Mononuclear cell (primary cell): ENCODE results near the gene HIVEP3. TPM values are rescaled to one million over a fixed set of nuclear protein-coding genes. Genes with fewer than 3 reads are reported as not detected.

Source experiments
- H3K27me3 ChIP-seq: 2 replicates; pipeline ENCODE4 v1.6.0; 2011; ENCODE audit warnings: low read length, control low read depth; ENCODE audit not compliant: insufficient read depth
- H3K4me1 ChIP-seq: 2 replicates; pipeline ENCODE4 v1.5.1; 2011; ENCODE audit warnings: mild to moderate bottlenecking, low read length, control low read depth; ENCODE audit not compliant: insufficient read depth
- H3K4me3 ChIP-seq: 2 replicates; pipeline ENCODE4 v1.5.1; 2011; ENCODE audit warnings: mild to moderate bottlenecking, low read length, moderate library complexity
- H3K9me3 ChIP-seq: 2 replicates; pipeline ENCODE4 v1.5.1; 2011; ENCODE audit warnings: low read depth, mild to moderate bottlenecking, control low read depth, low read length
- total RNA-seq: library from RNA; depleted of rRNA; stranded (reverse); fragments of >200 nt; gene quantifications from one replicate; pipeline ENCODE4 v1.2.3, GENCODE V29; 2012

Gene HIVEP3
- total RNA-seq, 1 donor: 3.9 TPM

DNA sequence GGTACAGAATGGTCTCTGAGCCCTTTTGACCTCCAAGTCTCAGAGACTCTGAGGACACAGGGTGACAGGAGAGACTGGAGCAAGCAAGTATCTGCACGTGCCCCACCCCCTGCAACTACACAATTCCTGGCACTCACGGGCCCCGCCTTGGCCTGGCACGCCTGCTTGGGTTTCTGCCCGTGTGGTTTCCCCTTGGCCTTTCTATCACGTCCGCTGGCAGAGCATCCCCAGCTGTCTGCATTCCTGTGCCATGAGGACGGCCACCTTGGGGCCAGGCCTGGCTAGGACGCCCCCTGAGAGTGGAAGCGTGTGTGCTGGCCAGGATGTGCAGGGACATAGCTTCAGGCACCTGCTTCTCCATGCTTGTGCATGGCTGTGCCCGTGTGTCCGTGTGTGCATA lies 419.9 kb downstream of the HIVEP3 start:
- peaks cover 9% of the 10 kb centered on the region for H3K27me3 ChIP-seq
- no peaks in the 10 kb centered on the region for H3K9me3 ChIP-seq
- H3K4me3 ChIP-seq: no peak overlapping the region
- H3K4me1 ChIP-seq: peaks cover 12% of the 10 kb centered on the region

GRCh38 chr1:41498391-41498790 lies 420.3 kb downstream of the HIVEP3 start:
- H3K27me3 ChIP-seq: peaks cover 9% of the 10 kb centered on the region
- H3K4me1 ChIP-seq: peaks cover 12% of the 10 kb centered on the region
- H3K9me3 ChIP-seq: no peaks in the 10 kb centered on the region
- H3K4me3 ChIP-seq: no peak overlapping the region

GRCh38 chr1:41497461-41498030 lies 421.2 kb downstream of the HIVEP3 start:
- peaks cover 9% of the 10 kb centered on the region for H3K27me3 ChIP-seq

GRCh38 chr1:41497056-41497440 lies 421.7 kb downstream of the HIVEP3 start:
- Histone ChIP-seq H3K4me3 (no peak overlapping the region), H3K4me1 (peaks cover 12% of the 10 kb centered on the region), H3K9me3 (no peaks in the 10 kb centered on the region), H3K27me3 (peaks cover 9% of the 10 kb centered on the region)

More at GRCh38 chr1:41497461-41498030, 421.2 kb downstream of the HIVEP3 start:
- Histone ChIP-seq H3K4me3 (no peak overlapping the region), H3K9me3 (no peaks in the 10 kb centered on the region), H3K4me1 (peaks cover 12% of the 10 kb centered on the region)

DNA sequence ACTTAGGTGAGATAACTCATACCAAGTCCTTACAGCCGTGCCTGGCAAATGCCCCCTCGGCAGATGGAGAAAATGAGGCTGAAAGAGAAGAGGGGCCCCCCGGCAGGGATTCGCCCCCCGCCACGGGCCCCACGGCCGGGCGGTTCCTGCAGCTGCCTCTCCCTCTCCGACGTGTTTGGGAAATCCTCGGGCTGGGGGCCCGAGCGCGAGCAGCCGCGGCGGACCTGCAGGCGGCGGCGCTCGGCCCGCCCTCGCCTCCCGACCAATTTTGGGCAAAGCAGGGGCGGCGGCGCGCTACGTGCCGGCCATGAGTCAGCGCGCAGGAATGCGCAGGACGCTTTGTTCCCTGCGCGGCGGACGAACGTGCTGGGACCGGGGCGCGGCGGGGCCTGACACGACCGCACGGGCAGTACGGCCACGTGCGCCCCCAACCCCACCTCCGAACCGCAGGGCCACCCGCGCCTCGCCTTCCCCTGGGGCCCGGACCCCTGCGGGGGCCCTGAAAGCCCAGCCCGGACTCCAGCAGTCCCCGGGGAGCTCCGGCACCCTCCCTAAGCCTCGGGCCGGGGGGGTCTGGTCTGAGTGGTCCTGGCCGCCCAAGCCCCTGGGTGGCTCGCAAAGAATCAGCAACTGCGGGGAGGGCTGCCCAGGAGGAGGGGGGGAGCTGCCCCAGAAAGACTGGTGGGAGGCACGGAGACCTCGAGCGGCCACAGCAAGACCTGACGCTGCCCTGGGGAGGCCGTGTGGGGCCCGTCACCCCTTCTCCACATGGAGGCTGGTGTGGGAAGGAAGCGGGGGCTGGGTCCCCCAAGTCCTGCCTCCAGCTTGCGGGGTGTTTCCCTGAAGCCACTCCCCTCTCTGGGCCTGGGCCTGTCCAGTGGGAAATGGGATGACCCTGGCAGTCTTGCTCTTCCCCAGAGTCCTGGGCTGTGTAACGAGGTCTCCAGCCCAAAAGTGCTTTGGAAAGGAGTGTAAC lies 422.4 kb downstream of the HIVEP3 start:
- H3K9me3 ChIP-seq: no peaks in the 10 kb centered on the region
- peaks cover 12% of the 10 kb centered on the region for H3K4me1 ChIP-seq
- no peak overlapping the region for H3K4me3 ChIP-seq
- H3K27me3 ChIP-seq: peaks cover 9% of the 10 kb centered on the region

GRCh38 chr1:41495210-41495948 lies 423.3 kb downstream of the HIVEP3 start:
- no peaks in the 10 kb centered on the region for H3K9me3 ChIP-seq
- peaks cover 9% of the 10 kb centered on the region for H3K27me3 ChIP-seq
- H3K4me3 ChIP-seq: no peak overlapping the region
- H3K4me1 ChIP-seq: peaks cover 12% of the 10 kb centered on the region

GRCh38 chr1:41494351-41495209 lies 424.1 kb downstream of the HIVEP3 start:
- H3K4me1 ChIP-seq: peaks cover 12% of the 10 kb centered on the region
- no peaks in the 10 kb centered on the region for H3K9me3 ChIP-seq

GRCh38 chr1:41493626-41494350 lies 424.9 kb downstream of the HIVEP3 start:
- Histone ChIP-seq H3K4me3 (no peak overlapping the region), H3K9me3 (no peaks in the 10 kb centered on the region), H3K27me3 (peaks cover 9% of the 10 kb centered on the region), H3K4me1 (peaks cover 12% of the 10 kb centered on the region)

More at GRCh38 chr1:41494351-41495209, 424.1 kb downstream of the HIVEP3 start:
- H3K27me3 ChIP-seq: peaks cover 9% of the 10 kb centered on the region
- H3K4me3 ChIP-seq: no peak overlapping the region

DNA sequence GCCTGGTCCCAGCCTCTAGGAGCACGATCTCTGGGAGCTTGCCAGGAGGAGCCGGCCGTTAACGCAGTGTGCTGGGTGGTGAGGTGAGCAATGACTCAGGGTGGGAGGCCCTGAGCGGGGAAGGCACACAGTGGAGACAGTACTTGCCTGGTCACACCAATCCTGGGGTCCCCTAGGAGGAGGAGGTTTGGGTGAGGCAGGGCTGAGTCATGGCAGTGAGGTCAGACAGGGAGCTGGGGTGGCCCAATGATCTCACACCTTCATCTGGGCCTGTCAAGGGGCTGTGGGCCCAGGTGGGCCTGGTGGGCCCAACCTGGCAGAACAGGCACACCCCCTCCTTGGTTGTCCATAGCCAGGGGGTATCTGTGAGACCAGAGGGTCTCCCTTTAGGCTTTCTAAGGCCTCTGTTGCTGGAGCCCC lies 425.6 kb downstream of the HIVEP3 start:
- peaks cover 12% of the 10 kb centered on the region for H3K4me1 ChIP-seq
- no peaks in the 10 kb centered on the region for H3K9me3 ChIP-seq
- H3K27me3 ChIP-seq: peaks cover 9% of the 10 kb centered on the region
- H3K4me3 ChIP-seq: no peak overlapping the region

- Histone ChIP-seq H3K4me3 (no peak overlapping the region), H3K27me3 (peaks cover 9% of the 10 kb centered on the region), H3K4me1 (peaks cover 12% of the 10 kb centered on the region), H3K9me3 (no peaks in the 10 kb centered on the region)
Measured at GRCh38 chr1:41492341-41492848, 426.3 kb downstream of the HIVEP3 start.

DNA sequence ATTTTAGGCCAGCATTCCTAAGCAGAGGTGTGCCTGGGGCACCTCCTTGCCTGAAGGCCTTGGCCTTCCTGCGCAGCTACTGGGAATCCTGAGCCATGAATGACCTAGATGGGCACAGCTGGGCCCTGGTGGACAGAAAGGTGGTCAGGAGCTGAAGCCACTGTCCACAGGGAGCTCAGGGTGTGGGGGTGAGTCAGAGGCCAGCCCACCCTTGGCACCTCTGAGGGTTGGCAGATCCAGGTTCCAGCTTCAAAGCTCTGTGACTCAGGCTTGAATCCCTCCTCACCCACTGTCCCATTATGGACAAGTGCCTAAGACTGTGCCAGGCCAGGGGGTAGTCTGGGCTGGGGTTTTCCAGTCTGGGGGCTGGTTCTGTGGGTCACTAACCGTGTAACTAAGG lies 427.8 kb downstream of the HIVEP3 start:
- H3K4me3 ChIP-seq: no peak overlapping the region
- no peaks in the 10 kb centered on the region for H3K9me3 ChIP-seq
- peaks cover 7% of the 10 kb centered on the region for H3K27me3 ChIP-seq
- peaks cover 5% of the 10 kb centered on the region for H3K4me1 ChIP-seq

DNA sequence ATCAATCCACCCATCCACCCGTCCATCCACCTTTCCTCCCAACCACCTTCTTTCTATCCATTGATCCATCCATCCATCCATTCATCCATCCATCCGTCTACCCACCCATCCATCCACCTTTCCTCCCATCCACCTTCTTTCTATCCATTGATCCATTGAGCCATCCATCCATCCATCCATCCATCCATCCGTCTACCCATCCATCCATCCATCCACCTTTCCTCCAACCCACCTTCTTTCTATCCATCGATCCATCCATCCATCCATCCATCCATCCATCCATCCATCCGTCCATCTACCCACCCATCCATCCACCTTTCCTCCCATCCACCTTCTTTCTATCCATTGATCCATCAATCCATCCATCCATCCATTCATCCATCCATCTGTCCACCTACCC lies 429.2 kb downstream of the HIVEP3 start:
- Histone ChIP-seq H3K27me3 (no peaks in the 10 kb centered on the region), H3K4me3 (no peak overlapping the region), H3K9me3 (no peaks in the 10 kb centered on the region), H3K4me1 (no peaks in the 10 kb centered on the region)

DNA sequence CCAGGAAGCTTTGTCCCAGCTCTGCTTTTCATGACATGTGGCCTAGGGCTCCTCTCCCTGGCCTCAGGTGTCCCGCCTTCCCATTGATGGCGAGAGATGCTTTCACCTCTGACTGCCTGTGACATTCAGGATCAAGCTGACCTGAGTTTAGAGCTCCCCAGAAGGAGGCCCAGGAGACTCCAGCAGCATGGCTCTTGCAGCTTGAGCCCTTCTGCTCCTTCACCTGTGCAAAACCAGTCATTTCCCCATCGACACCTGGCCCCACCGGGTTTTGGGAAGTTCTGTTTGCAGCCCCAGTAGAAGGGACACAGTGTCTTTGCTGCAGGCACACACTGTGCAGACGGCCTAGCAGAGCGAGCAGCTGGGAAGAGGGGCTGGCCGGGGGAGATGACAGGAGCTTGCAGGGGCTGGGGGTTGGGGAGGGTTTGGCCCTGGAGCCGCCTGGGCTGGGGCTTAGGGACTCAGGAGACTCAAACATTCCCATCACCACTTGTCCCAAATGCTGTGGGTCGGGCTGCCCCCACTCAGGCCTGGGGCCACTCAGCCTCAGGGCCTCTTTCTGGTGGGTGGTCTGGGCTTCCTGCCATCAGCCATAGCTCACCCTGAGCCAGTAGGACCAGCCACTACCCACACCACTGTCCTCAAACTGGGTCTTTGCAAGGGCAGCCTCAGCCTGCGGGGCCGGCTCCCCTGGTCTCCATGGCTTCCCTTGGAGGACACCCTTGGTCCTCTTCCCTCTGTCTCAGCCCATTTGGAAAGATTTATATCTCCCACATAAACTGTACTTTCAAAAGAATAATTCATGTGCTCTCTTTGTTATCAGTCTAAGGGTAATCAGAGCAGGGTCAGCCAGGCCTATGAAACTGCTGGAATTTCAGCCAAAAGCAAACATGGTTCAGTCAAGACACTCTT lies 430.4 kb downstream of the HIVEP3 start:
- no peak overlapping the region for H3K4me3 ChIP-seq
- no peaks in the 10 kb centered on the region for H3K4me1 ChIP-seq
- H3K9me3 ChIP-seq: no peaks in the 10 kb centered on the region
- no peaks in the 10 kb centered on the region for H3K27me3 ChIP-seq
